NCI-H1694 (cell line): ENCODE measurements around the gene TBX4.

Source experiments
- DNase-seq: peaks from one replicate; lab custom pipeline; 2025; lab: John Stamatoyannopoulos, UW

TBX4 gene

DNA sequence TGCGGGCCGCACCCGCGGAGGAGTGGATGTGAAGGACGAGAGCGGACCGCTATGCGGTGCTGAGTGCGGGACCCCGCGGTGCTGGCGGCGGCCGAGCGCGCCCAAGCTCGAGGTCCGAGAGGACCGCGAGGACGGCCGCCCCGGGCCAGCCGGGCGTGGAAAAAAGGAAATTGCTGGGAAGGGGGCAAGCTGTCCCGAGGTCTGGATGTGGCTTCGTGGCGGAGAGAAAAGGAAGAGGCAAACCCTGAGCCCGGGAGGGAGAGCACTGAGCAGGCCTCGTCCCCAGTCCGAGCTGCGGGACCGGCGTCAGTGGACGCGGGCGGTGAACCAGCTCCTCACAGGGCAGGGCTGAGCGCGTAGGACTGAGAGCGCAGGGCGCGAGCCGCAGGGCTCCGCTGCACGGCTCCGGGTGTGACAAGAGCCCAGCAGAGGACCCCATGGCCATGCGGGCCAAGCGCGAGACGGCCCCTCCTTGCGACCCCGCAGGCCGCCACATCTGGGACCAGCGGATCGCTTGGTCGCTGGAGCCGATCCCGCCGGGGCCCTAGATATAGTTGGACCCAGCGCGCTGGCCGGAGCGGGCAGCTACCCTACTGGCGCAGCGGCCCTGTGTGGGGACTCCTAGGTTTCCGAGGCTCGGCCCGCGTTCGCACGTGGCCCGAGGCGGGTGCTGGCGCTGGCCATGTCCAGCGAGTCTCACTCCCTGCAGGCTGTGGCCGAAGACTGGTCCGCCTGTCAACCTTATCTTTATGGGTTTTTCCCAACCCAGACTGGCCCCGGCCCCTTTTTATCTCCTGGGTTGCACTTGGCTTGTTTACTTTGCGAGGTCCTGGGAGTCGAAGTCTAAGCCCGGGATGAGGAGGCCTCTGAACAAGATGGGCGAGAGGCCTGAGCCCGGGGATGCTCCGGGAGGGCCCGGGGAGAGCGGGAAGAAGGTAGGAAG lies 2.4 kb downstream of the TBX4 start:
- DNase-seq: no peak

- no peak for DNase-seq
Observed at GRCh38 chr17:61455324-61456060, 3.3 kb downstream of the TBX4 start.

DNA sequence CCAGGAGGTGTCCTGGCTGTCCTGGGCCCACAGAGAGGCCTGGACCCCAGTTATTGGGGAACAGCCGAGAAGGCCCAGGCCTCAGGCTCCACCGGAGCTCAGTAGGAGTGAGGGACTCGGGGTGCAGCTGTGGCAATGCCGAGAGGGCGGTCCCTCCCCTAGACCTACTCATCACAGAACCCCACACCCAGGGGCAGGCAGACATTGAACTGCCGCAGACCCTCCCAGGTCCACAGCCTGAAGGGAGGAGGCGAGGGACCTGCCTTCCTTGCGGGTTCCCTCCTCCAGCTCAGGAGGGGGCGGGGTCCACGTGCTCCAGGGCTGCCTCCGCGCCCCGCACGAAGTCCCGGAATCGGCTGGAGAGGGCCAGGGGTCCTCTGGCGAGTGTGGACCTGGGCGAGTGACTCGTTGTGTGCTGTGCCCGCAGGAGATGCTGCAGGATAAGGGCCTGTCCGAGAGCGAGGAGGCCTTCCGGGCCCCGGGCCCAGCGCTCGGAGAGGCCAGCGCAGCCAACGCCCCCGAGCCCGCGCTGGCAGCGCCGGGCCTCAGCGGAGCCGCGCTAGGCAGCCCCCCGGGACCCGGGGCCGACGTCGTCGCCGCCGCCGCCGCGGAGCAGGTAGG lies 3.9 kb downstream of the TBX4 start:
- DNase-seq: no peak

DNA sequence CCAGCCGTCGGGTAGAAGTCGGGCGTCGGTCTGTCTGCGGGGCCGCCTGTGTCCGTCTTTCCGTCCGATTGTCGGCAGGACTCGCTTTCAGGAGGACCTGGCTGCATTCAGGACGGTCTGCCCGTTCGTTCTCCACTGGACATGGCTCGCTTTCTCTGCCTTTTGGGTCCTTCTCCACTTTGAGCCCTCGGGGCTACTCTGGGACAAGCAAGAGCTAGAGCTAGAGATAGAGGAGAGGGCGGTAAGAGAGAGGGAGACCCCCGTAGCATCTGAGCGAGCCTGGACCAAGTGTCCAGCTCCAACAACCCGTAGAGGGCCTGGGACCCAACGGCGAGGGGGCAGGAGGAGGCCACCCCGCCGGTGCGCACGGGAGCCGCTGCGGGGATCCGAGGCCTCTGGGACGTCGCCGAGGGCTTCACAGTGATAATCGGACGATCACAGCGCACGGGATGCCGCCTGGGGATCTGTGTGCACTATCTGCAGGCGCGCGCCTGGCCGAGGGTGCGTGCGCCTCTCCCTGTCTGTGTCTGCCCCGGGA lies 4.5 kb downstream of the TBX4 start:
- DNase-seq: no peak

- DNase-seq: no peak
Observed at GRCh38 chr17:61457226-61457983, 5.2 kb downstream of the TBX4 start.

DNA sequence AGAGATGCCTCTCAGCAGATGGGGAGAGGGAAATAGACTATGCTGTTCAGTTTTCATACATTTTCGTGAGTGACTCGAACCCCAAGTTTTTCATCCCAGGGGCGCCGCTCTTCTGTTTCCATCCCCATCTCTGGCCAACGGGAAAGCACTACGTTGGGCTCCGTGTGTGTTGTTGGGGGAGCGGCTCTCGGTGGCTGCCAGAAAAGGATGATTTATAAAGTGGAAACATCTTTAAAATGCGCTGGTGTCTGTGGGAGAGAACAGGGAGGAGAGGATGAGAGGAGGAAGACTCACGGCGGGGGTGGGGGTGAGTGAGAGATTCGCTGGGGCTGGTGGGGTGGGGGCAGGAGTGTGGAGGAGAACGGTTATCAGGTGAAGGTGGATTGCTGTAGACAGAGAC lies 5.8 kb downstream of the TBX4 start:
- DNase-seq: no peak

GRCh38 chr17:61458421-61459141 lies 6.4 kb downstream of the TBX4 start:
- no peak for DNase-seq

DNA sequence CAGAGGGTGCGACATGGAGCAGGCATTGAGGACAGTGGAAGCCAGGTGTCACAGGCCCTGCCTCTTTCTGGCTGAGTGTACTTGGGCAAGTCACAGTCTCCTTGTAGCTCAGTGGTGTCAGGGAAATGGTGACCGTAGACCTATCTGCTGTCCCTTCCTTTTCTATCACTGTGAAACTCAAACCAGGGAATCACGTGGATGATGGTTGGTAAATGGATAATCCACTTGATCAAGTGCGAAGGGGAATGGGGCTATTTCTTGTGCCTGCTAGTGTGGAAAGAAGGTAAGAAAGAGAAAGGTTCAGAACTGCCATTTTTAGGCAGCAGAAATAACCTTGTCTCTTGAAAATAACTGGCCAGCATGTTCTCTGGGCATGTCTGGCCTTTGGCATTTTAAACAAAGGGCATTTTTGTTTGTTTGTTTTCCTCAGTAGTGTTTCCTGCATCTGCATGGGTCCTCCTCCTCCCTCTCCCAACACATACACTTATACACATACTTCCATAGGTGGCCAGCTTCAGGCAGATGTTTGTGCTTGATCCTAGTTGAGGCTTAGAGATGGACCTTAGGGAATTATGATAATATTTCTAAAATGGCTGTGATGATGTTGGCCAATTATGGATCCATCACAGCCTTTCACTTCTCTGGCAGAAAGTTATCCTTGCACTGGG lies 7.1 kb downstream of the TBX4 start:
- DNase-seq: no peak

- DNase-seq: no peak
Observed at GRCh38 chr17:61459939-61460718, 7.9 kb downstream of the TBX4 start.

GRCh38 chr17:61460796-61461585 lies 8.8 kb downstream of the TBX4 start:
- no peak for DNase-seq

- DNase-seq: no peak
Observed at GRCh38 chr17:61461586-61461966, 9.4 kb downstream of the TBX4 start.

GRCh38 chr17:61461967-61462718 lies 9.9 kb downstream of the TBX4 start:
- DNase-seq: no peak

- no peak for DNase-seq
Observed at GRCh38 chr17:61462719-61463315, 10.6 kb downstream of the TBX4 start.

GRCh38 chr17:61463316-61464129 lies 11.3 kb downstream of the TBX4 start:
- DNase-seq: no peak

GRCh38 chr17:61464130-61464842 lies 12.1 kb downstream of the TBX4 start:
- DNase-seq: no peak

DNA sequence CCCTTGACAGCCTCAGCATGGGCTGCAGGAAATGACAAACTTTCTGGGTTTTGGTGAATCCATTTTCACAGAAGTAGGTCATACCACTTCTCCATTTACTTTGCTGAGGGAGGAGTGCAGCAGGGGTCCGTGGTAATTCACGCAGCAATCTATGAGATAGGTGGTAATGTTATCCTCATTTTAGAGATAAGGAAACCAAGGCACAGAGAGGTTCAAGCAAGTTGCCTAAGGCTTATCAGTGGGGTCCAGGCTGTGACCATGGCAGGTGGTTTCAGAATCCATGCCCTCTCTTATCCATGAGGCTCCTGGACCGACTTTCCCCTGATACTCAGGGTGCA lies 12.6 kb downstream of the TBX4 start:
- DNase-seq: no peak
